Dedifferentiated amniotic fluid mesenchymal stem cell (primary cell): ENCODE results near the gene E2F4.

ENCODE experiments used
- DNase-seq: peaks from one replicate; pipeline ENCODE4 v3.0.0-alpha.2; 2016; ENCODE audit errors: extremely low spot score

E2F4 gene

DNA sequence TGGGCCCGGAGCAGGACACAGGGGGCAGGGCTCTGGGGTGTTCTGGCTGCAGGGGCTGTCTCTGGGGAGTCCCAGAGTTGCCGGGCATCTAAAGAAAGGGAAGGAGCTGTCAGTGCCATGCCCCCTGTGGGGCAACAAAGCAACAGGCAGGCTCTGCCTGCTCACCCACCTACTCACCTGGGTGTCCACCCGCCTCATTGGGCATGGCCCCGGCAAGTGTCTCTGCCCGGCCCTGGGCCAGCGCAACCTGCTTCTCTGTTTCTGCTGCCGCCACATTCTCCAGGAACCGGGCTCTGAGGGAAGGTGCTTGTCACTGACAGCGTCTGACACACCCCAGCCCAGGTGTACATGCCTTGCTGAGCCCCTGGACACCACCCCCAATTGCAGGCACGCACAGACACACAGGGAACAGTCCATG lies 42.2 kb downstream of the E2F4 start:
- DNase-seq: no peak

GRCh38 chr16:67235816-67236562 lies 44.0 kb downstream of the E2F4 start:
- no peak for DNase-seq

GRCh38 chr16:67236563-67237395 lies 44.8 kb downstream of the E2F4 start:
- DNase-seq: no peak

GRCh38 chr16:67237396-67238277 lies 45.7 kb downstream of the E2F4 start:
- DNase-seq: no peak

- DNase-seq: no peak
Measured at GRCh38 chr16:67238278-67238575, 46.3 kb downstream of the E2F4 start.

DNA sequence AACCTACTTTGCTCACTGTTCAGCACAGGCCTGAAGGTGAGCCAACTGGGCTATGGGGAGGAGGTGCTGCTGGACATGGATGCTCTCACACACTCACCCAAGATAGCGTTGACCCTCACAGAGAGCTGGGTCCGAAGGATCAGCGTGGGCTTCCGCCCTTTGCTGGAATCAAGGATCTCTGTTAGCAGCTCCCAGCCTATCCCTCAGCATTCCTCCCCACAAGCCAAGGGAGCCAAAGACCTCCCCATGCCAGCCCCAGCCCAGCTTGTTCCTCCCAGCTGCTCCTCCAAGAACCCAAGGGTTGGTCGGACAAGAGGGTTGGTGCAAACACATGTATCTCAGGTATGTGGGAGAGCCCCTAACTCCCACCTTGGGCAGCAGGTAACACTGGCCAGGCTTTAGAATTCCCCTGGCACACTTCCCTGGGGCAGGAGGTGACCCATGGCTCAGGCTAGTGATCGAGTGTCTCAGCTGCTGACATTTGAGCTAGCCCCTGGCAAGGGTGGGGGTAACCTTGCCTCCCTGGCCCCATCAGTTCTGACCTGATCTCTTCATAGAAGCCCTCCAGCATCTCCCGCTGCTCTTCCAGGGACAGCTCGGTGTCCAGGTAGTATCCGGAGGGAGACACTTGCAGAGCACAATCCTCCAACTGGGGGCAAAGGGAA lies 47.0 kb downstream of the E2F4 start:
- DNase-seq: no peak

GRCh38 chr16:67240506-67240905 lies 48.6 kb downstream of the E2F4 start:
- no peak for DNase-seq

DNA sequence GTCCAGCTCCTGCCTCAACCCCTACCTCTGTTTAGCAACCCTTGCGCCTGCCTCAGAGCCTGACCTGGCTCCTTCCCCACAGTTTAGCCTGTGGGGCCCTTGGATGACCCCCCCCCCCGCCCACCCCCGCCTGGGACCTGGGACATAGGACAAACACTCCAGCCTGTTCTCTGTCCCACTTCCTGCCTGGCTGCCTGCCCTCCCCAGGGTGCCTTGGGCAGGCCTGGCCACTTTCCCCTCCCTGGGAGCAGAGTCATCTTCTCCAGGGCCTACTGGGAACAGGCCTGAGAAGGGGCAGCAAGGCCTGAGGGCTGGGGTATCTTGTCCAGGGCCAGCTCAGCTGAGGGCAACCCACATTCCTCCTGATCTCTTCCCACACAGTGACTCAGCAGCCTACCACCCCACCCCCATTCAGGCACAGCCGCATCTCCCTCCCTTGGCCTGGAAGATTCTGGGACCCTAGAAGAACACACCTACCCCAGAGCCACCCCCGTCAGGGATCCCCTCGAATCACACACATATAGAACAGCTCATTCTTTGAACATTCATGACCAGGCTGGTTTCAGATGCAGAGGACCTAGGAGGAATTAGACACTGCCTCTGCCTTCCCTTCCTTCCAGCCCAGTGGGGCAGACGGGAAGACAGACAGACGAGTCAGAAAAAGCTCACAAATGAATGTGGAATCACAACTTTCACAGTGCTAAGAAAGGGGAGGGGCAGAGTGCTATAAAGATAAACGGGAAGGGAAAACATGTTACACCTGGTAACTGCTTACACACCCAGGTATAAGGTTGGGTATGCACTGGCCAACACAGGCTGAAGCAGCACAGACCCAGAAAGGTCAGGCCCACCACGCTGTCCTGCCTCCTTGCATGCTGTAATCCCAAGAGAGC lies 49.3 kb downstream of the E2F4 start:
- peak; percentile 56 for DNase-seq

DNA sequence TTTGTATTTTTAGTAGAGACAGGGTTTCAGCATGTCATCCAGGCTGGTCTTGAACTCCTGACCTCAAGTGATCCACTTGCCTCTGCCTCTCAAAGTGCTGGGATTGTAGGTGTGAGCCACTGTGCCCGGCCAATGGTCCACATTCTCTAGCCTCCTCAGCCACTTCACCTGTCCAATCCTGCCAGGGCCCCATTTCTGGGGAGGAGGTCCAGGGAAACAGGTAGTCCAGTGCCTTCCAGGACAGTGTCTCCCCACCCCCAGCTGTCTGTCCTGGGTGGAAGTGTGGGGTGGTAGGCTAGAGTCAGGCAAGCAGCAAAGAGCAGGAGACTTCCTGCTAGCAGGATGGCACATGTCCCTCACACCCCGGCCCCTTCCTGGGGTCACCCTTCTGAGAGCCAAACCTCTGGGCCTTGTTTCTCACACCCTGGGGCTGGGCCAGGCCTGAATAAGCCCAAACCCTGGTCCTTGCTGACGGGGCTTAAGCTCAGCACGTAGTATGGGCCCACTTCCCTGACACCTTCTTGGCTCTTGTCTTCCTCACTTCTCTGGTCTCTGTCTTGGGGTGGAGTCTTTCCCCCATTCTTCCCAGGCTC lies 50.3 kb downstream of the E2F4 start:
- DNase-seq: no peak

GRCh38 chr16:67243481-67243880 lies 51.5 kb downstream of the E2F4 start:
- DNase-seq: no peak

- DNase-seq: peak; percentile 67
Measured at GRCh38 chr16:67244387-67245185, 52.6 kb downstream of the E2F4 start.

- DNase-seq: no peak
Measured at GRCh38 chr16:67245186-67245585, 53.2 kb downstream of the E2F4 start.

DNA sequence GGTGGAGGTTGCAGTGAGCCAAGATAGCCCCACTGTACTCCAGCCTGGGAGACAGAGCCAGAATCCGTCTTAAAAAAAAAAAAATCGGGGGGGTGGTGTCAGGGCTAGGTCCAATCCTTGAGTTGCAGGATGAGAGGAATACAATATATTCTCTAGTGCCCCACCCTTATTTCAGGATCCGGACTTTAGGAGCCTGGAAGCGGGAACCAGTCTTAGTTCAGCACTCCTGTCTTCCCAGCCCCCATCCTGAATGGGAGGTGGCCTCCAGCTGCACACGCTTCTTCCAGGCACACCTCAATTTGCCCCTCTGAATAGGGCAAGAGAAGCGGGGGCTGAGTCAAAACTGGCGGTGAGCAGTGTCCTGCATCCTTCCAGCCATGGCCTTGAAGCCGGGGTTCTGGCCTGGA lies 53.7 kb downstream of the E2F4 start:
- no peak for DNase-seq

GRCh38 chr16:67246081-67246755 lies 54.3 kb downstream of the E2F4 start:
- DNase-seq: peak; percentile 72

DNA sequence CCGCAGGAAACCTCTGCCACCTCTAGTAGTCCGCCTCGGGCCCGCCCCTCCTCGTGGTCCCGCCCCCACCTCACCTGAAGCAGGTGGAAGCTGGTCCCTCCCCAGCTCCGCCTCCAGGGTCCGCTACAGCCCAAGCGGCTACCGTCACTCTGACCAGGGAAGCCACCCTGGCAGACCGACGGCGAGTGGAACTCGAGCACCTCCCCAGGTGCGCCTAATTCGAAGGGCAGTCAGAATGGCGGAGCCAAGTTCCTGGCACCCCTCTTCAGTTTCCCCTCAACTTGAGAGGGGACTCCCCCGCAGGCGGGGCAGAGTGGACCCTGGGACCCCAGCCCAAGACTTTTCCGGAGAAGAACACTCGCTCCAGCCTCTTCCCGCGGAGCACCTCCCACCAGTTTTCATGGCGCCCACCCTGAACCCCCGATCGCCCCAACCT lies 54.8 kb downstream of the E2F4 start:
- no peak for DNase-seq

DNA sequence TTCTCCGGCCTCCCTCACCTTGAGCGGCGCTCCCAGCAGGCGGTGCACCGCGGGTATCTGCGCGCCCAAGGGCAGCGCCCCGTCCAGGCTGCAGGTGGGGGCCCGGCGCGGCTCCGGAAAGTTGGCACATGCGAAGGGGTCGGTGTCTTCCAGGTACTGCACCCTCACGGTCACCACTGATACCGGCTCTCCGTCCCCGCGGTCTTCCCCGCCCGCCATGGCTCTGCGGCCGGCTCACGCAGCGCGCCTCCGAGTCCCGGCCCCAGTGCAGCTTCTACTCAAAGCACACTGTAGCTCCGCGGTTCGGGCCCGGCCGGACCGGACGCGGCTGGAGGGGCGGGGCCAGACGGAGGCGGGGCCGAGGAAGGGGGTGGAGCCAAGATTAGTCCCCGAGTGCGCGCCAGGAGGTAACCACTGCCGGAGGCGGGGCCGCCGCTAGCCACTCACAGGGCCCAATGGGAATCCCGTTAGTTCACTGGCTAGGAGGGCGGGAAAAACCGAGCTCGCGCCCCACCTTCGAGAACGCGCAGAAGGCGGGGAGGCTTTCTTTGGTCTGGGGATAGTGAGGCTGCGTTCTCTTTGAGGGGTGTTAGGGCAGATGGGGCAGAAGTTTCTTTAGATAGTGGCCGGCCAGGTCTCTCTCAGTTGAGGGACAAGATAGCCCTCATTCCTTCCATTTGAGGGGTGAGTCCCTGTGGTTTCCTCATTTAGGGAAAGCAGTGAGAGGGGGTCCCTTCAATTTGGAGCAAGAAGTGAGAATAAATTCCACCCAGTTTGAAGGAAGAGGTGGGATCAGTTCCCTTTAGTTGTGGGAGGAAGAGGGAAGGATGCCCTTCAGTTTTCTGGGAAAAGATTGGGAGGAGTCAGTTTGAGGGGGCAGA lies 55.5 kb downstream of the E2F4 start, which contains the start of gene FHOD1:
TSS of gene FHOD1 (minus strand) at position 290 of the 881 bp plus-strand sequence. CDS start at position 219, 71 bp downstream.
- DNase-seq: peak; percentile 94

- DNase-seq: no peak
Measured at GRCh38 chr16:67248073-67248400, 56.1 kb downstream of the E2F4 start.
